Activated naive CD8-positive, alpha-beta T cell (primary cell): ENCODE results near the gene SLAMF6.
A peak's percentile ranks its signal among the peaks of the same experiment; 100 is the strongest.

ENCODE experiments used
- H3K27ac Mint-ChIP-seq: one replicate; pipeline ENCODE4 v1.8.0; 2021; ENCODE audit warnings: mixed read lengths
- H3K27me3 Mint-ChIP-seq: one replicate; pipeline ENCODE4 v1.8.0; 2021; ENCODE audit warnings: mixed read lengths
- H3K36me3 Mint-ChIP-seq: one replicate; pipeline ENCODE4 v1.8.0; 2021; ENCODE audit warnings: mixed read lengths
- H3K4me1 Mint-ChIP-seq: one replicate; pipeline ENCODE4 v1.8.0; 2021; ENCODE audit warnings: low read depth, mixed read lengths
- H3K4me3 Mint-ChIP-seq: one replicate; pipeline ENCODE4 v1.8.0; 2021; ENCODE audit warnings: mild to moderate bottlenecking, mixed read lengths
- H3K9me3 Mint-ChIP-seq: one replicate; pipeline ENCODE4 v1.8.0; 2021; ENCODE audit warnings: low read depth, mixed read lengths

The SLAMF6 gene

DNA sequence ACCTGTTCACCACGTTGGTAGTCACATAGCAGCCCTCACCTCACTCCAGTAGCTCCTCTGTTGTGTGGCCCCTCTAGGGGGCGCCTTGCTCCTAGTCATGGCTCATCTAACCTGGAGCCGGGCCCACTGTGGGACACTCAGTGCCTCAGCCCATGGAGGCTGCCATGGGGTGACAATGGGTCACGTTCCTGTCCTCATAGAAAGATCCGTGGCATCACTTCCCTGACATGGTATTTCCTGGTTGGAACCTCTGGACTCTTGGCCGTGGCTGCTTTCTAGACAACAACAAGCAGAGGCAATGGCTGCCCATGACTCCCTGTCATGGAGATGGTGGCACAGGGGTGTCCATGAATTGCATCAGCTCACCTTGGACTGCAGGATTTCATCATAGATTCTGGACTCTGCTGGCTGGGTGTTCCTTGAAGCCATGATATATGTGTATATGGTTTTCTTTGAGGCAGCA lies 27.5 kb upstream of the SLAMF6 start:
- H3K9me3 Mint-ChIP-seq, result no peaks in the 10 kb centered on the region
- H3K27me3 Mint-ChIP-seq, result no peaks in the 10 kb centered on the region
- H3K27ac Mint-ChIP-seq, result peak overlapping the region; percentile 66
- peaks cover 26% of the 10 kb centered on the region for H3K36me3 Mint-ChIP-seq
- H3K4me1 Mint-ChIP-seq, result peaks cover 23% of the 10 kb centered on the region
- no peak overlapping the region for H3K4me3 Mint-ChIP-seq

DNA sequence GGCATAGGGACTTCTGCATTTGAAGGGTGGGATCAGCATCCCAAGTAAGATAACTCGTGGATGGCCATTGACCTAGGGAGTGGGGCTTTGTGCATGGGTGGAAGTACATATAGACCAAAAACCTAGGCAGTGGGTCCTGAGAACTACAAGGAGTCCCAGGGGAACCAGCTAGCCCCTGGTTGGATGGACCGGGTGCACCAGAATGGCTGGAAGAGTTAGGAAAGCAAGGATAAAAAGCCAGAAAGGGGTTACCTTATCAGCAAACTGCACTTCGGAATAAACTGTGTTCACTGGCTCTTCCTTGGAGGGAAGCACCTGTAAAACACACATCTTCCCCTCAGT lies 26.6 kb upstream of the SLAMF6 start:
- peaks cover 27% of the 10 kb centered on the region for H3K4me1 Mint-ChIP-seq
- H3K27ac Mint-ChIP-seq, result peak overlapping the region; percentile 79
- H3K4me3 Mint-ChIP-seq, result no peak overlapping the region
- H3K27me3 Mint-ChIP-seq, result no peaks in the 10 kb centered on the region
- H3K36me3 Mint-ChIP-seq, result peaks cover 26% of the 10 kb centered on the region
- H3K9me3 Mint-ChIP-seq, result no peaks in the 10 kb centered on the region

DNA sequence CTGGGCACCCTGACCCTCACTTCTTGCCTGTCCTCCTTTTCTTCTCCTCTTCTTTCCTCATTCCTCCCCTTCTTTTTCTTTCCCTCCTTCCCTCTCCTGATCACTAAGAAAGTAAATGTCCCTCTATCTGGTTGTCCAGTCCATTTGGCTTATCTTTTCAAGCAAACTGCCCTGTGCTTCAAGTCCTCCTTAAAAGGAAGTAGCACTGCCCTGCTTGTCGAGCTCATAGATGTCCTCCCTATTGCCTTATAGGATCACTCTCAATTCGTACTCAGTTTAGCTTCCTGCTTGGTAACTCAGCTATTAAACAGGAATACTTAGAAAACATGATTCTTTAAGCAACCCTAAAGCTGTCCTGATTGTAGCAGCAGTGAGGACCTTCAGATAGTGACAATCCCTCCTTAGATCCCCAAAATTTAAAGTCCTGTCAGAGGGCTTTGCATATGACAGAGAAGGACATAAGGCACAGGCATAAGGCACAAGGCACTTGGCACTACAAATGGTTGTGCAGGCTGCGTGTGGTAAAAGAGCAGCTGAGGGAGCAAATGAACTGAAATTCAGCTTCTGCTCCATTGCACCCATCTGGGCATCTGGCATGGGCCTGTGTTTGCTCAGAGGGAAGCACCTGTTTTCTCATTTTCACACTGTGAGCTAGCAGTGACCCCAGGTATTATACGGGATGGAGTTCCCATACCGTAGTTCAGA lies 26.1 kb upstream of the SLAMF6 start:
- Mint-ChIP-seq H3K4me3 (no peak overlapping the region), H3K27ac (peak overlapping the region; percentile 79), H3K36me3 (peaks cover 26% of the 10 kb centered on the region), H3K9me3 (no peaks in the 10 kb centered on the region), H3K4me1 (peaks cover 31% of the 10 kb centered on the region), H3K27me3 (no peaks in the 10 kb centered on the region)

DNA sequence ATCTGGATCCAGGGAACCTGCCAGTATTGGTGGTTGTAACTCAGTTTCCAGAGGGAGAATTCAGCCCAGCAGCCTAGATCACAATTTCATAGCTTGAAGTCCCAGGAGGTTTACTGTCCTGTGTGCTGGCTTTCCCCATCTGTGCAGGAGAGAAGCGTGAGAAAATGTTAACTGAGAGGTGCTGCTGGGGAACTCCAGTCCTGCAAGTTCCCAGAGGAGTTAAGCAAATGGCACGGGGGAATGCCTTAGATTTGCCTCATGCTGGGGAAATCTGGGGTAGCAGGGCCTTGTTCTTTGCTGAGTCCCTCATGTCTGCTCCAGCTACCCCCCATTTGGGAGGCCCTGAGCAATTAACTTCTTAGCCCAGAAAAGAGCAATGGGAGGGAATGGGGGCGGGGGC lies 25.1 kb upstream of the SLAMF6 start:
- no peaks in the 10 kb centered on the region for H3K9me3 Mint-ChIP-seq
- H3K27me3 Mint-ChIP-seq, result no peaks in the 10 kb centered on the region
- H3K4me1 Mint-ChIP-seq, result peaks cover 37% of the 10 kb centered on the region
- H3K36me3 Mint-ChIP-seq, result peaks cover 22% of the 10 kb centered on the region
- peak overlapping the region; percentile 70 for H3K27ac Mint-ChIP-seq
- H3K4me3 Mint-ChIP-seq, result no peak overlapping the region

DNA sequence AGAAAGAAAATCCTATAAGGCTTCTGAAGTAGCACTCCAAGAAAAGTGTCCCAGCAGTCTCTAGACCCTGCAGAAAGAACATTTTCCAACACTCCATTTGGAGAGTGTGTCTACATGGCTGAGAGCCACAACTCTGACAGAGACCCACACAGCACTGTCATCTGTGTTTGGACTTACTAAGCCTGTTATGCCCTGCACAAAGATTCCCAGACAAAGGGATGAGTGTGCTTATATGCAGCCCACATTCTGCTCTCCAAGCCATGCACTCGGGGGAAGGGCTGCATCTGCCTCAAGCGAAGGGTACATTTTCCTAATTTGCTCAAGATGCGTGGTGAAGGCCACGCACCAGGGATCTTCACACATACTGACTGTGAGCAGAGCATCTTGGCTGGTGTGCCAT lies 24.4 kb upstream of the SLAMF6 start:
- H3K4me1 Mint-ChIP-seq, result peaks cover 42% of the 10 kb centered on the region

DNA sequence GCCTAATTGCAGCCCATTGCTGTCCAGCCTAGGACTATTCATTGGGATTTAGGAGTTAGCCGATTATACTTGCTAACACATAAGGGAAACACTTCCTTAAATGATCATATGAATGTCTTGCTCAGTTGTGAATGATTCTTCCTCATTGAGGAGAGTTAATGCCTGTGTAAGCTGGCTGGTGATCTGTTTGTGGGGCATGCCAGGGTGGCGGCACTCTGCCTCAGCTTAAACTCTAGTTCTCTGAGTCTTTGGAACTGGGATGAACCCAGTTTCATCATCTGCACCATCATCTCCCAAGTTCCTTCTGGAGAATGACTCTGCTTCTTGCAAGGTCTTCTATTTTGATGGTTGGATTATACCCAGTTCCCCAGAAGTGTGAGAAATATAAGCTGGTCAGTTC lies 23.9 kb upstream of the SLAMF6 start:
- H3K36me3 Mint-ChIP-seq, result peaks cover 13% of the 10 kb centered on the region
- H3K4me3 Mint-ChIP-seq, result no peak overlapping the region
- peak overlapping the region; percentile 73 for H3K27ac Mint-ChIP-seq
- no peaks in the 10 kb centered on the region for H3K9me3 Mint-ChIP-seq
- H3K4me1 Mint-ChIP-seq, result peaks cover 43% of the 10 kb centered on the region
- no peaks in the 10 kb centered on the region for H3K27me3 Mint-ChIP-seq

More for the DNA sequence above, 24.4 kb upstream of the SLAMF6 start:
- H3K9me3 Mint-ChIP-seq, result no peaks in the 10 kb centered on the region
- peaks cover 16% of the 10 kb centered on the region for H3K36me3 Mint-ChIP-seq
- peak overlapping the region; percentile 70 for H3K27ac Mint-ChIP-seq
- H3K27me3 Mint-ChIP-seq, result no peaks in the 10 kb centered on the region
- H3K4me3 Mint-ChIP-seq, result no peak overlapping the region

DNA sequence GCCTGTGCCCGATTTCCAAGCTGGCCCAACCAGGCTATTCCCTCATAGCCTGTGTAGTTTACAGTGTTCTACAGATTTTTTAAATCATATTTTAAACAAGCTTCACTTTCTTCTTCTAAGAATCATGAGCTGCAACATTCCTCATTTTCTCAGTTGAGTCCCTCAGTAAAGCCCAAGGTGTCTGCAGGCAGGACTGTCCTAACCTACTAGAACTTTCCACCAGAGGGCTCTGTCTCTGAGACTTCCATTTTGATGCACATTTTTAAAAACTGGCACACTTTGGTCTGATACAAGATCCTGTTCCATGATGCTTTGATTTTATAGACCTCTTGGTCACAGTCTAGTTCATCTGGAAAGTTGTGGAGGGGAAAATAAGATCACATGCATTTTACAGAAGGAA lies 21.6 kb upstream of the SLAMF6 start:
- Mint-ChIP-seq H3K27ac (peak overlapping the region; percentile 80), H3K4me1 (peaks cover 55% of the 10 kb centered on the region), H3K36me3 (peaks cover 4% of the 10 kb centered on the region), H3K4me3 (no peak overlapping the region), H3K9me3 (no peaks in the 10 kb centered on the region), H3K27me3 (no peaks in the 10 kb centered on the region)

DNA sequence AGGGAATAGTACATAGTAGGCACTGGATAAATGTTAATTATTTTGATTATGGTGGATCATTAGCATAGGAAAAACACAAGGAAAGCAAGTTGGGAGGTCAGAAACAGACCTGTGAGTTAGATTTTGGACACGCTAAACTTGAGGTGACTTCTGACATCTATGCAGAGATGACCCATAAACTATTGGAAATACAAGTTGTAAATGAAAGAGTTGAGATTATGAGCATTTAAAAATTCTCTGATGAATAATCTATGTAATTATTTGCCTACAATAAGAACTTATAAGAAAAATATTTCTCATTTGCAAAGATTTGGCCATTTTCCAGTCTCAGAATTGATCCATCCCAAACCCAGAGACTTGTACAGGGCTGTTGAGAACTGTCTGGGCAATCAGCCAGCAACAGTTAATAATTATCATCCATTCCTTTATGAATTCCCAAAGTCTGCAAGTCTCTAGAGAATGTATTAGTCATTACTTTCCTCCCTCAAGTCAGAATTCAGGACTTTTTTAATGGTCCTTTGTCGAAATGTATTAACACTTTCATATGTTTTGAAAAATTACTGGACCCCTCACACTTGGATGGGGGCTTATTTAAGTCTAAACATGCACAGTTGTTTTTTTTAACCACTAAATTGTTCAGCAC lies 19.4 kb upstream of the SLAMF6 start:
- peaks cover 66% of the 10 kb centered on the region for H3K4me1 Mint-ChIP-seq
- no peaks in the 10 kb centered on the region for H3K9me3 Mint-ChIP-seq
- peak overlapping the region; percentile 95 for H3K27ac Mint-ChIP-seq
- H3K36me3 Mint-ChIP-seq, result no peaks in the 10 kb centered on the region
- H3K27me3 Mint-ChIP-seq, result no peaks in the 10 kb centered on the region
- H3K4me3 Mint-ChIP-seq, result no peak overlapping the region

DNA sequence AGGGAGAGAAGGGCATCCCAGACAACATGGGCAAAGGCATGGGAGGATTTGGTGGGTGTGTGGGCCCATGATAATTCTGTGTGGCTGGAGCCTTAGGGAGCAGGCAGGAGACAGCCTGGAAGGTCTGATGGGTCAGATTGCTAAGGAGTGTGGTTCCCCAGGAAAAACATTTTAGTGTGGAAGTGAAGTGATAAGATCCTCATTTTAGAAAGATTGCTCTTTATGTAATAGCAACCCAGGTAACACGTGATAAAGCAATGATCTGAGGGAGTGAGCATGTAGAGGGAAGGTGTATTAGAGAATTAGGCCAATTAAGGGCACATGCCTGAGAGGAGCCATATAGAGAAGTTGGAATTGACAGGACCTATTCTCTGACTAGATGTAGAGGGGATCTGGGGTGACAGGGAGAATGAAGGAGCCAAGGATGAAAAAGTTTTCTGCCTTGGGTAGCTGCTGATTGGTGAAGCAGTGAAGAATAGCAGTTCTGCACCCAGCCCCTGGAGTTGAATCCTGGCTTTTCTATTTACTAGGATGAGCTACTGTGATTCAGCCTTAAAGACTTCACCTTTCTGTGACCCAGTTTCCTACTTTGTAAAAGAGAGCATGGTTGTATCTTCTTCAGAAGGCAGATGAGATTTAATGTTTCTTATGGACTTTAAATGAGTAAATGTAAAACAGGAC lies 18.7 kb upstream of the SLAMF6 start:
- Mint-ChIP-seq H3K27me3 (no peaks in the 10 kb centered on the region), H3K36me3 (peaks cover 2% of the 10 kb centered on the region), H3K9me3 (no peaks in the 10 kb centered on the region), H3K27ac (peak overlapping the region; percentile 95), H3K4me3 (no peak overlapping the region), H3K4me1 (peaks cover 64% of the 10 kb centered on the region)

DNA sequence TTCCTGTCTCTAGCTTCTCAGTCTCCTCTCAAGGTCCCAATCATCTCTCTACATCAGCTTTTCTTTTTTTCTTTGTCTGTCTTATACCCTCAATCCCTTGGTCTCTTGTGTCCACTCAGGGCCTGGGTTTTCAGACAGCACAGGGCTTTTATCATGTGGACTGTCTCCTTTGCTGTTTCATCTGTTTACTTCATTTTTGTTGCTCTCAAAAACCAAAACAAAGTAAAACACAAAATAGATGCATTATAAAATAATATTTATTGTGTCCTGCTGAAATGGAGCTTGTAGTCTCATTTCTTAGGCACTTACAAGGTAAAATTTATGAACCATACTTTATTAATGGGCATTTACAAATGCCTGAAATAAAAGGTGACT lies 17.8 kb upstream of the SLAMF6 start:
- no peaks in the 10 kb centered on the region for H3K9me3 Mint-ChIP-seq
- peaks cover 6% of the 10 kb centered on the region for H3K36me3 Mint-ChIP-seq
- peak overlapping the region; percentile 70 for H3K4me3 Mint-ChIP-seq
- H3K27me3 Mint-ChIP-seq, result no peaks in the 10 kb centered on the region
- peak overlapping the region; percentile 95 for H3K27ac Mint-ChIP-seq
- peaks cover 63% of the 10 kb centered on the region for H3K4me1 Mint-ChIP-seq

DNA sequence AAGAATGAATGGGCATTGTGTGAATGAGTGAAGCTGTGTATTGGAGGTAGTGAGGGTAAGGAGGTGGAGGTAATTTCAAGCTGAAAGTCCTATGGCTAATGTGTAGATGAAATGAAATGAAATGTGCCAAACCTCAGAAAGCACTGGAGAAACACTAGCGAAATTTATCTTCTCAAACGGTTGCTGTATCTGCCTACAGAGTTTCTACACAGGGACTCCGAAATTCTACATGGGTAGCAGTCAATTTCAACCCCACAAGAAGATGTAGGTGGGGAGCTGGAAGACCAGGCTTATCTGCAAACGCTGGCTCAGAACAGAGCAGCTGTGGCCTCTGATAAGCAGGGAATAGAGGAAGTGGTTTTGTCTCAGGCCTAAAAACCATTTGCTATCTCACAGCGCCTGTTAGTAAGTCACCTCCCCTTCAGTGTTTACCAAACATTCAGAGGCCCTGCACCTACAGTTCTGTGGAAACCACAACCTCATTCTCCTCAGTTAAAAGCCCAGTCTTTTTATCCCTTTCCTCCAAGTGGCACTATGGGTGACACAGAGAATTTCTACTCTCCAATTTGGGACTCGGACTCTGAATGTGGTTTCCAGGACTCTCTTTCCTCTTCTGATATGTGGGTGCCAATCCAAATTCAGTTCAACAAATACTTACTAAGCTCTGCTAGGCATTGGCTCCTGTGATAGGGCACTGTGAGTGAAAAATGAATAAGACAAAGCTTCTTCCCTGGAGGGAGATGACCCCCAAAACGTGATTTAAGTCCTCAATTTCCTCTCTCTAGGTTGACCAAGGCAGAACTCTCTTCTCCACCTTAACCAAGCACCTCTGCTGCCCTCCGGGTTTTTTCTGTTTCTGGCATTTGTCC lies 17.2 kb upstream of the SLAMF6 start:
- H3K4me3 Mint-ChIP-seq, result peak overlapping the region; percentile 70
- peaks cover 63% of the 10 kb centered on the region for H3K4me1 Mint-ChIP-seq
- no peaks in the 10 kb centered on the region for H3K9me3 Mint-ChIP-seq
- peak overlapping the region; percentile 95 for H3K27ac Mint-ChIP-seq
- no peaks in the 10 kb centered on the region for H3K27me3 Mint-ChIP-seq
- peaks cover 8% of the 10 kb centered on the region for H3K36me3 Mint-ChIP-seq

DNA sequence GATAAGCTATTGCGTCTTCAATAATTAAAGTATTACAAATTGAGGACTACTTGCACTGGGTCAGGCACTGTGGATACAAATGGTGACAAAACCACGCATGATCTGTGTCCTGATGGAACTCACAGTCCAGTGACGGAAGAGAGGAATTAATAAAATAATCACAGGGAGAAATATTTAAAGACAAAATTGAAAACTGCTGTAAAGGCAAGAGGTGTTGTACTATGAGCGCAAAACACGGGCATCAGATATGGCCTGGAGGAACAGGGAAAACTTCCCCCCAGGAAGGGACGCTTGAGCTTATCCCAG lies 16.6 kb upstream of the SLAMF6 start:
- Mint-ChIP-seq H3K4me3 (peak overlapping the region; percentile 70), H3K27me3 (no peaks in the 10 kb centered on the region), H3K4me1 (peaks cover 57% of the 10 kb centered on the region)

DNA sequence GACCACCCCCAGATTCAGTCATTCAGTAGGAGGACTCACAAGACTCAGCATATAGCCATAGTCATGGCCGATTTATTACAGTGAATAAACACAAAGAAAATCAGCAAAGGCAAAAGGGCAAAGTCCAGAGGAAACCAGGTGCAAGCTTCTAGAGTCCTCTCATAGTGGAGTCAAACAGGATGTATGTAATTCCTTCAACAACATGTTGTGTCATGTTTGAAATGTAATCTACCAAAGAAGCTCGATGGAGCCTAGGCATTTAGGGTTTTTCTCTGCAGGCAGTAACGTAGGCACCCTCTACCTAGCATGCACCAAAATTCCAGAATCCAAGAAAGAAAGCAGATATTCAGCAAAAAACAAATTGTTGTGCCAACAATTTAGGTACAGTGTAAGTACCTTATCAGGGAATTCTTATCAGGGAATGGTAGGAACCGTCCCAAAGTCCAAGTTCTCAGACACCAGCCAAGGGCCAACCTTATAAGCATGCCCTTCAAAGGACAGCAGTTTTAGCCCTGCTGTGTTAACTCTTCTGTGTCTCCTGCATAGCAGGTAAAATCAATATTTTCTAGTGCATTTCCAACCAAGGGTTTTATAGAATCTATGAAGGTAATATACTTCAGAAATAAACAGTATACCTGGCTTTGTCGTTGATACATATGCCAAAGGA lies 16.1 kb upstream of the SLAMF6 start:
- peaks cover 53% of the 10 kb centered on the region for H3K4me1 Mint-ChIP-seq
- H3K4me3 Mint-ChIP-seq, result peak overlapping the region; percentile 70
- H3K36me3 Mint-ChIP-seq, result peaks cover 10% of the 10 kb centered on the region
- H3K9me3 Mint-ChIP-seq, result no peaks in the 10 kb centered on the region
- H3K27ac Mint-ChIP-seq, result peak overlapping the region; percentile 95
- no peaks in the 10 kb centered on the region for H3K27me3 Mint-ChIP-seq

More for the DNA sequence above, 16.6 kb upstream of the SLAMF6 start:
- peaks cover 10% of the 10 kb centered on the region for H3K36me3 Mint-ChIP-seq
- no peaks in the 10 kb centered on the region for H3K9me3 Mint-ChIP-seq
- peak overlapping the region; percentile 95 for H3K27ac Mint-ChIP-seq
